ENCODE results near the gene CELF1.
"Not testable (repeated sequence)": the region's sequence is repeated elsewhere in the genome, so short reads cannot be mapped to it uniquely, and the experiment has no call there.

The CELF1 gene

DNA sequence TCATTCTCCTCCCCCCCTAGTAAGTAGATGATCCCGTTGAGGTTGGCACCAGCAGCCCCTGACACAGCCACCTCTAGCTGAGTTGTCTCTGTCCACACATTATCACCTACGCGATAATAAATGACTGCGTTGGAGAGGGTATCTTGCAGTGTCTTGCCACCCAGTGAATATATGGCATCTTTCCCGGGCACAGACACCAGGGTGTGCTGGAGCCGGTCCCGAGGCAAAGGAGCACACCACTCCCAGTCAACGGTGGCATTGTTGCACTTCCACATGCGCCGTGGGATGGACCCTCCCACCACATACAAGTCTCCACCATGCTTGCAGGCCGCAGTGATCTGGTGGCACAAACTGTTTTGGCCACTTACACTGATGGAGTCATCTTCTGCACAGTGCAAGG is 20.4 kb upstream of the CELF1 start:
- no peak for DNase-seq

DNA sequence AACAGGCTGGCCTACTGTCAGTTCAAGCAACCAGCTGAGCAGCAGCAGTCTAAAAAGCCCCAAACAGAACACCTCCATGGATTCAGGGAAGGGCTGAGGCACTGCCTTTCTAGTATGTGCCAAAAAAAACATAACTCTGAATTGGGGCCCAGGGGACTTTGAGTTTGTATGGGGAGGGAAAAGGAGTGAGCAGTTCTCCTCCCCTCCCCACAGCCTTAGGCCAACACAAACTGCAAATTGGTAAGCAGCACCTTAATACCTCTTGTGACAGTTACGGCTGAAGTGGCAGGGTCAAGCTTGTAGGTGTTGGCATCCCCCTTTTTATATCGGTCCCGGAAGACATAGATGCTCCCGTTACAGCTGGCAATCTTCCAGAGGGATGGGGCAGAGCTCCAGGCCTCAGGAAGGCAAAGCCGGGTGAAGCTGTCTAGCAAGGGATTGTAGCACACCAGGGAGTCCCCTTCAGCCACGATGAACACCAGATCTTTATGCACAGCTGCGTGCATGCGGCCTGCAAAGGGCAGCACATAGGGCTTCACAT is 19.9 kb upstream of the CELF1 start:
- no peak for DNase-seq

DNA sequence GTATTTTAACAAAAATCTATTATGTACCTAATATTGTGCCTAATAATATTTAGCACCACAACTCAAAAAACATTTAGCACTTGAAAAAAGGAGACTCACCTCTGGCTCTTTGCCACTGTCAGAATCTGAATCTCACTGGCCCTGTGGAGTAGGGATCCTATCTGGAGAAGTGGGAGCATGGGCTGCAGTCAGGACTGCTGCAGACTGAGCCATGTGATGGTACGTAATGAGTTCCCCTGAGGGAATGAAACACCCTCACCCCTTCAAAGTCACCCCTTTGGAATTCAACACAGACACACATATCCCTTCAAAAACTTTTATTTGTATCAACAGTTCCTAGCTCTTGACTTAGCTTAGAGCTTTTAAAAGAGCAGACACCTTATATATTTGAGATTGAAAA is 19.0 kb upstream of the CELF1 start:
- no peak for DNase-seq

DNA sequence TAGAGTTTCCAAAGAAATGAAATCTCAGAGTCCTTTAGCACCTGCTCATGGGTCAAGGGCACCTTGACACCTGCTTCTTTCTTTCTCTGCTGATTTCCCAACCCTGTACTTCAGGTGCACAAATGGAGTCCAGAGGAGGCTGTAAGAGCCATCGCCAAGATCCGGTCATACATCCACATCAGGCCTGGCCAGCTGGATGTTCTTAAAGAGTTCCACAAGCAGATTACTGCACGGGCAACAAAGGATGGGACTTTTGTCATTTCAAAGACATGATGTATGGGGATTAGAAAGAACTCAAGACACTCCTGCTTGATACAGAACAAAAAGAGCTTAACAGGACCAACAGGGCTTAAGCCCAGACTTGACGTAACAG is 18.4 kb upstream of the CELF1 start:
- DNase-seq: no peak

DNA sequence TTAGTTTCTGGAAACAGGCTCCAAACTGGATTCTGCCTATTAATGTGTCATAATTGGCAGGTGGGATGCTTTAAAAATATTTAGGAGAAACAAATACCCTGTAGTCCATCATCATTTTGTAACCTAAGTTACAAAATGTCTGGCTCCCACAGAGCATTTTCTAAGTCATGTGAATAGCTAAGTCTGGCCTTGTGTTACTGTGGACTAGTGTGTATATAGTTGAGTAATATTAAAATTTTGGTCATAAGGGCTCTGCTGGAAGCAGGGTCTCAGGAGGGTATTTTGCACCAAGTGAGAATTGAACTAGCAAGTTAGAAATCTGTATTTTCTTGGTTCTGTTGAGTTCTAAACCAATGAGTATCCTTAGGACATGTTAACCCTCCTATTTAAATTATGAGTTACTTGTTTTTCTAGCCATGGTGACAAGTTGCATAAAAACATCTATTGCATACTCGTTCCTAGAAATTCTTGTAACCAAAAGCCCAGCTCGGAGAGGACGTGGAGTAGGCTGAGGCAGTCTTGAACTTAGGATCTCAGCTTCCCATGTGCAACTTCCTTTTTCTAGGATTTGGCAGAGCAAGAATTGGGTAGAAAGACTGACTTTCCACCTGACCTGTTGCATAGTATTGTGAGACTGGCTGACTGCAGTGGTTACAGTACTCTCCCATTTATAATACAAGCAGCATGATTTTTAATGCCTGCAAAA is 17.9 kb upstream of the CELF1 start:
- no peak for DNase-seq

DNA sequence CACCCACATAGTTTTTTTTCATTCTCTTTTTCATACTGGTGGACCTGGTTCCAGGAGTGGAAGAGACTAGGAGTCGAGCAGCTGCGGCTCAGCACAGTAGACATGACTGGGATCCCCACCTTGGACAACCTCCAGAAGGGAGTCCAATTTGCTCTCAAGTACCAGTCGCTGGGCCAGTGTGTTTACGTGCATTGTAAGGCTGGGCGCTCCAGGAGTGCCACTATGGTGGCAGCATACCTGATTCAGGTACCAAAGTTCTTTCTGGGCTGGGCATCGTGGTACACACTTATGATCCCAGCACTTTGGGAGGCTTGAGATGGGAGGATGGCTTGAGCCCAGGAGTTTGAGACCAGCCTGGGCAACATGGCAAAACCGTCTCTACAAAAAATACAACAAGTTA is 16.7 kb upstream of the CELF1 start:
- DNase-seq: no peak

DNA sequence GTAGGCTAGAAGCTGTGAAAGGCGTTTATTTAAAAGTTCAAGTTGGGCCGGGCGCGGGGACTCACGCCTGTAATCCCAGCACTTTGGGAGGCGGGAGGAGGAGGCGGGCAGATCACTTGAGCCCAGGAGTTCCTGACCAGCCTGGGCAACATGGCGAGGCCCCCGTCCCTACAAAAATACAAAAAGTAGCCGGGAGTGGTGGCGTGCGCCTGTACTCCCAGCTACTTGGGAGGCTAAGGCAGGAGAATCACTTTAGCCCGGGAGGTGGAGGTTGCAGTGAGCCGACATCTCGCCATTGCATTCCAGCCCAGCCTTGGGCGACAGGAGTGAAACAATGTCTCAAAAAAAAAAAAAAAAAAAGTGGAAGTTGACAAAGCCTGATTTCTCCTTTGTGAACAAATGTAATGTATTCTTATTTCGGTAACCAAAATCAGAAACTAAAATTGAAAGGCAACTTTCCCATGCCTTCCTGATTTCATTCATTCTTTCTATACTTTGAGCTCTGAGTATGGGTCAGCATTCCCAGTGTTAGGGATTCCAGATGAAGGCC is 13.3 kb upstream of the CELF1 start:
- DNase-seq: no peak

DNA sequence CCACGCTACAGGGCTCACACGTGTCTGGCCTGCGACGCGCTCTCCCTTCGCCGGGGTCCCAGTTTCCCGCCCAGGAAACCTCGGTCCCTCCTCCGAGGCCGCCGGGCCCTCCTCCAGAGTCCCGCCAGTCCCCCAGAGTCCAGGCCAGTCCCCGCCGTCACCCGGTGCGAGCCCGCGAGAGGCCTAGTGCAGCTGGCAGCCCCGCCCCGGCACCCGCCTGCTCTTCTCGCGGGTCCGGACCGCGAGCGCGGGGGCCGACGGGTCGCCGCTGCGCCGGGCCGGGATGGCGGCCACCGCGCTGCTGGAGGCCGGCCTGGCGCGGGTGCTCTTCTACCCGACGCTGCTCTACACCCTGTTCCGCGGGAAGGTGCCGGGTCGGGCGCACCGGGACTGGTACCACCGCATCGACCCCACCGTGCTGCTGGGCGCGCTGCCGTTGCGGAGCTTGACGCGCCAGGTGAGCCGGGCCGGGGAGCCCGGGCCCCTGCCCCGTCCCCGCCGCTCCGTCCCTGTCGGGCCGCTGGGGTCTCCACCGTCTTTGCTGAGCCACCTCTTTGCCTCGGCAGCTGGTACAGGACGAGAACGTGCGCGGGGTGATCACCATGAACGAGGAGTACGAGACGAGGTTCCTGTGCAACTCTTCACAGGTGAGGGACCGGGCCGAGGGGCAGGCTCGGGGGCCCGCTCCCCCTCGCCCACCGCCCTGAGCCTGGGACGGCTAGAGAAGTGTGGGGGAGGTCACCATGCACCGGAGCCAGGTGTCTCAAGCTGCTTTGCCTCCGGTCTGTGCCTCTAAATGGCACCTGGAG is 12.6 kb upstream of the CELF1 start, which contains the start of gene PTPMT1:
TSS of gene PTPMT1 (plus strand) at position 260 of the 809 bp plus-strand sequence. CDS start at position 284, 24 bp downstream.
- peak; percentile 73 to 79 (median 76) for DNase-seq

DNA sequence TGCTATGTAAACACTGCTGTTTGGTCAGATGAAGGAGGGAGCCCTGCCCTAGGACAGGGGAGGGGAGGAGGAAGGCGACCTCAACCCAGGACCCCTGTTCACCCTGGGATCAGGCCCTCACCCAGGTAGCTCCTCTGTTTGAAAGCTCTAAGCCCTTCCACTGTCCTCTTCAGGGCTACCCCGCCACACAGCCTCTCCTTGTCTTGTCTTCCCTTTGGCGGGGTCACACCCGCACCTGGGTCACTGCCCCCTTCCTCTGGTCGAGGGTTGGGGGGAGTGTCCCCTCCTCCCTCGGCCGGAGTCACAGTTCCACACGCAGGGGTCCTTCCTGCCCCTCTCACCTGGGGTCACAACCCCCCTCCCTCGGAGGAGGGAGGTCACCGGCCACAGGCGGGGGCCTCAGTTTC is 12.0 kb upstream of the CELF1 start:
- no peak for DNase-seq

DNA sequence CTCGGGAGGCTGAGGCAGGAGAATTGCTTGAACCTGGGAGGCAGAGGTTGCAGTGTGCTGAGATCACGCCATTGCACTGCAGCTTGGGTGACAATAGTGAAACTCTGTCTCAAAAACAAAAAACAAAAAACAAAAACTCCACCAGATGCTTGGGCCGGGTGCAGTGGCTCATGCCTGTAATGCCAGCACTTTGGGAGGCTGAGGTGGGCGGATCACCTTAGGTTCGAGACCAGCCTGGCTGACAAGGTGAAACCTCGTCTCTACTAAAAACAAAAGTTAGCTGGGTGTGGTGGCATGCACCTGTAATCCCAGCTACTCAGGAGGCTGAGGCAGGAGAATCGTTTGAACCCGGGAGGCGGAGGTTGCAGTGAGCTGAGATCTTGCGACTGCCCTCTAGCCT is 11.4 kb upstream of the CELF1 start:
- not testable (repeated sequence) for DNase-seq

DNA sequence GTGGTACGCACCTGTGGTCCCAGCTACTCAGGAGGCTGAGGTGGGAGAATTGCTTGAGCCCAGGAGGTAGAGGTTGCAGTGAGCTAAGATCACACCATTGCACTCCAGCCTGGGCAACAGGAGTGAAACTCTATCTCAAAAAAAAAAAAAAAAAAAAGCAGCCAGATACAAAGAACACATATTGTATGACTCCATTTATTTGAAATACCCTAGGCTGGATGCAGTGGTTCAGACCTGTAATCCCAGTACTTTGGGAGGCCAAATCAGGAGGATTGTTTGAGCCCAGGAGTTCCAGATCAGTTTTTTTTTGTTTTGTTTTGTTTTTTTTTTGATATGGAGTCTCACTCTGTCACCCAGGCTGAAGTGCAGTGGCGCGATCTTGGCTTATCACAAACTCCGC is 9.5 kb upstream of the CELF1 start:
- DNase-seq: not testable (repeated sequence)

DNA sequence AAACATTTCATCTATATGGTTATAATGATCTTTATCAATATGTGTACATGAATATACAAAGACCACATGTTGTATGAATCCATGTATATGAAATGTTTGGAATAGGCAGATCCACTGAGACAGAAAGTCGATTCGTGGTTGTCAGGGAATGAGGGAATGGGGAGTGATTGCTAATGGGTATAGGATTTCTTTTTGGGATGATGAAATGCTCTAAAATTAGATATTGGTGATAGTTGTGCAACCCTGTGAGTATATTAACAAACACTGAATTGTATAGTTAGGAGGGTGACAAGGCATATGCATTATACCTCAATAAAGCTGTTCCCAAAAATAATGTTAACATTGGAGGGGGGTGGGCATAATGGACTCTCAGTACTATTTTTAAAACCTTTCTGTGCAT is 7.5 kb upstream of the CELF1 start:
- DNase-seq: no peak

DNA sequence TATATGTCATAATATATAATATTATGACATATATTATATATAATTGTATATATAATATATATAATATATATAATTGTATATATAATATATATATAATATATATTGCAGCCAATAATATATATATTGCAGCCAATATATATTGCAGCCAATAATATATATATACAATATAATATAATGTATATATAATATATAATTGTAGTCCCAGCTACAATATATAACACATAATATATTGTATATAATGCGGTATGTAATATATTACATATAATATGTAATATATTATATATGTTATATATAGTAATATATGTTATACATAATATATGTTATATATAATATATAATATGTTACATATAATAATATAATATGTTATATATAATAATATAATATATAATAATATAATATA is 5.8 kb upstream of the CELF1 start:
- no peak for DNase-seq

DNA sequence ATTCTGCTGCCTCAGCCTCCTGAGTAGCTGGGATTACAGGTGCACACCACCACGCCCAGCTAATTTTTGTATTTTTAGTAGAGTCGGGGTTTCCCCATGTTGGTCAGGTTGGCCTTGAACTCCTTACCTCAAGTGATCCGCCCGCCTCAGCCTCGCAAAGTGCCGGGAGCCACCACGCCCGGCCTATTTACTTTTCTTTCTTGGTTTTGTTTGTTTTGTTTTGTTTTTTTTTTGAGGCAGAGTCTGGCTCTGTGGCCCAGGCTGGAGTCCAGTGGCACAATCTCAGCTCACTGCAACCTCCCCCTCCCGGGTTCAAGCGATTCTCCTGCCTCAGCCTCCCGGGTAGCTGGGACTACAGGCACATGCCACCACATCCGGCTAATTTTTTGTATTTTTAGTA is 4.1 kb upstream of the CELF1 start:
- not testable (repeated sequence) for DNase-seq

DNA sequence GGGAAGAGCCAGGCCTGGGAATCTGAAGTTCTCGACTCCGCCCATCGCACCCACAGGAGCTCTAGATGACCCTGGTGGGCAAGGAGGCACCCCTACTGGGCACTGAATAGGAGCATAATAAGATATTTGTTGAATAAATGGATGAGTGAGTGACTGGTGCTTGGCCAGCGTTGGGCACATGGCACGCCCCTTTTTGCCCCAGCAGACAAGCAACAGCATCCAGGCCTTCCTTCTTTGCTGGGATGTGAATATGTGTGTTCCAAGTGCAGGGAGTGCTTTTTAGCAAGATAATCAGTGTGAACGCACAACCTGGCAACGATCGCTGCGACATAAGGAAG is 443 bp upstream of the CELF1 start:
- peak in 1 of 3 experiments; percentile 70 for DNase-seq

DNA sequence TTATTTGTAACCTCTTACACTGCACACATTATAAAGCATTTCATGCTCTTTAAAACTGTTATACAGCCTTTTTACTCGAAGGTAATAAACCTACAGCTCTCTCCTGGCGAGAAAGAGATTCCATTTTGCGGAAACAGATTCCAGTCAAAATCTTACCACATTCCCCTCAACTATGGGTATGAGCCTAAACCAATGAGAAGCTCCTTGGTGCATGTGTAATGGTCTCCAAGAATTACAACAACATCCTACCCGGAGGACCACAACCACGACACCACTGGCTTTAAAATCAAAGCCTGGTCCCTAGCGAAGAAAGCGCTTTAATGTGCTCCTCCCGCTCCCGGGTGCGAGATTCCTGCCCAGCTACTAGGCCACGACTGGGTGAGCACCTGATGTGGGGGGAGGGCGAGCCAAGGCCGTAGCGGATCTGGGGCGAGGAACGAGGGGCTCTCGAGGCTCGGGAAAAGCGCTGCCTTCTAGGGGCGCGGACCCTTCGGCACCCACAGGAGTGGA is 821 bp downstream of the CELF1 start:
- peak; percentile 34 to 73 (median 66) for DNase-seq

DNA sequence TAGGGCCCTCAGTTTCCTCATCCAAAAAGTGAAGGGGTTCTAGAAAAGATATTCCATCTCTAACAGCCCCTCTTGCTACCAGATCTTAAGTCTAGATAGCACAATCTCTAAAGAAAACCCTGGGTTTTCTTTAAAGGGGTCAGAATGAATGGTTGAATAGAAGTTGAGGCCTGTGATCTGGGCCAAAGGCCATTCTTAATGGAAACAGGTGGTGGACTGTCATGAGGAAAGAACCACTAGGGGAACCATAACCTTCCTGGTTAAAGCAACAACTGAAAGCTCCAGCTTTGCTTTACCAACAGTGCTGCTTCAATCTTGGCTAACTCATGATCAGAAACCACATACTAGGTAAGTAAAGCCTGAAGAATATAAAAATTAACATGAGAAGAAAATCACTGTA is 1.8 kb downstream of the CELF1 start:
- DNase-seq: no peak

DNA sequence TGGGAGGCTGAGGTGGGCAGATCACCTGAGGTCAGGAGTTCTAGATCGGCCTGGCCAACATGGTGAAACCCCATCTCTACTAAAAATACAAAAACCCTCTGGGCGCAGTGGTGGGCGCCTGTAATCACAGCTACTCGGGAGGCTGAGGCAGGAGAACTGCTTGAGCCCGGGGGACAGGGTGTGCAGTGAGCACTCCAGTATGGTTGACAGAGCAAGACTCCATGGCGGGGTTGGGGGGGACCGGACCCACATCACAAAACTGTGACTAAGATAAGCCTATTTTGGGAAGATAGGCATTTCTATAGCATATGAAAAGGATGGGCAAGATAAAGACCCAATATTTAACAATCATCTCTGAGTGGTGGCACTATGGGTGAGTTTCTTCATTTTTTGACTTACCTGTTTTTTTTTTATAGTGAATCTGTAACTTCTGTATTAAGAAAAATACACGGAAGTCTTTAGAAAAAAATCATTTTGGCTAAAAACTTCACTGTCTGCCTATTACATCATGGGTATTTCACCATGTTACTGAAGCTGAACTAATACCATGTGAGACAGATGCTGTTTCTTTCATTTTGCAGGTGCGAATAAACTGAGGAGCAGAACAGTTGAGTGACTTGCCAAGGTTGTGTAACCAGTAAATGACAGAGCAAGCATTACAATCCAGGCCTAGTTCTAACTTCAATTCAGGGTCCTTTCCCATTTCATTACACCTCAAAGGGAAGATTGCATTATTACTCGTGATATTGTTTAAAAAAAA is 2.5 kb downstream of the CELF1 start:
- no peak for DNase-seq

DNA sequence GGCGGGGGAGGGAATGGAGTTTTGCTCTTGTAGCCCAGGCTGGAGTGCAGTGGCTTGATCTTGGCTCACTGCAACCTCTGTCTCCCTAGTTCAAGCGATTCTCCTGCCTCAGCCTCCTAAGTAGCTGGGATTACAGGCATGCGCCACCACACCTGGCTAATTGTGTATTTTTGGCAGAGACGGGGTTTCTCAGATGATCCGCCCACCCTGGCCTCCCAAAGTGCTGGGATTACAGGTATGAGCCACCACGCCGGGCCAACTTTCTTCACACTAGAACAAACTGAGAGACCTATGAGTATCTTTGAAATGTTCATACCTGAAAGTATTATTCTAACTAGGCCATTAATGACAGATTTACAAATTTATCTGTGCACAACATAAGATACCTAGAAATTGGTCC is 6.7 kb downstream of the CELF1 start:
- DNase-seq: not testable (repeated sequence)

DNA sequence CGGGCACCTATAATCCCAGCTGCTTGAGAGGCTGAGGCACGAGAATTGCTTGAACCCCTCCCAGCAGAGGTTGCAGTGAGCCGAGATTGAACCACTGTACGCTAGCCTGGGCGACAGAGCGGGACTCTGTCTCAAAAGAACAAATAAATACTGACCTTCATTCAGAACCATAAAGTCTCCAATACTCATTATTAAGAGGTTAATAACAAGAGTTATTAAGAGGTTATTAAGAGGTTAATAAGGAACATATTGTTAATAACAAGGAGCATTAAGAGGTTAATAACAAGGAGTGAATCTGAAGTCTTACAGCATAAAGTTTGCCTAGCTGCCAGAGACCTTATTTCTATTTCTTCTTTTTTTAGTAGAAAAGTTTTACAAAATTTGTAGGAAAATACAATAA is 7.6 kb downstream of the CELF1 start:
- no peak for DNase-seq

DNA sequence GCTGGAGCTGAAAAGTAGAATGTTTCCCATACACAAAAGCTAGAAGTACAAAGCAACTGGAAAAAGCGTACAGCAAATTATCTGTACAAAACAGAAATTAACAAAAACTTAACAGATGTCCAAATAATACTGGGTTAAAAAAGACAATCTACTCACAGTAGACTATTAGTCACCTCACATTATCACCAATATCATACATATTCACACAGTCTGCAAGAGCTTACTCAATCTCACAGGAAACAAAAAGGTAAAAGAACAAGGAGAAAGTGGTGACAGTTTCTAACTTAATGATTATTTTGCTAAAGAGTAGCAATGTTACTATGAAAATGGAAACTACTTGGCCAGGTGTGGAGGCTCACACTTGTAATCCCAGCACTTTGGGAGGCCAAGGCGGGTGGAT is 11.9 kb downstream of the CELF1 start:
- DNase-seq: no peak

DNA sequence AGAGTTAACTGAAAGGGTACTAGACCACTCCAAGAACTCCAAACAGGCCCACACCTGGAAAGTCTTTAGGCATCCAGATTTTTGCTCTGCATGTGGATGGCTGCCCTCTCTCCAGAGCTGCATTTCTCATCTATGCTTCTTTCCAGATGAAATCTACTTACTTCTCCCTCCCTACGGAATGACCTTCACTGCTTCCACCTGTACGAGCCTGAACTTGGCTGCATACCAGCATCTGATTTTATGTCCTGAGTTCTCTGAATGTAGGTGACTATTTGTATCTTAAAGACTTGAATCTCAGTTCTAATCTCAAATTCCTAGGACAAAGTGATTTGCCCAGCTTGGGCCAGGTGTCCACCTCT is 13.3 kb downstream of the CELF1 start:
- DNase-seq: no peak

All from NCI-H1417 (cell line).